BLaER1 treated with 17β-estradiol and CSF1 and Interleukin-3, amounts not matched to agents 10 nM and 100 nM (cell line): ENCODE data around the gene IKBIP.

Experiments used
- H3K27ac ChIP-seq, 11 experiments: shearing (Covaris generic); formaldehyde crosslinking; 2 replicates each; pipeline ENCODE4 v1.8.1; 2022
- H3K27me3 ChIP-seq, 11 experiments: shearing (Covaris generic); formaldehyde crosslinking; 2 replicates each; pipeline ENCODE4 v1.8.1; 2022
- H3K36me3 ChIP-seq, 11 experiments: shearing (Covaris generic); formaldehyde crosslinking; 2 replicates each; pipeline ENCODE4 v1.8.1; 2022
- H3K4me1 ChIP-seq, 10 experiments: shearing (Covaris generic); formaldehyde crosslinking; 2 replicates each; pipeline ENCODE4 v1.8.1; 2022
- H3K4me2 ChIP-seq, 11 experiments: shearing (Covaris generic); formaldehyde crosslinking; 2 replicates each; pipeline ENCODE4 v1.8.1; 2022
- H3K4me3 ChIP-seq, 10 experiments: shearing (Covaris generic); formaldehyde crosslinking; 2 replicates each; pipeline ENCODE4 v1.8.1; 2022
- H3K9ac ChIP-seq, 11 experiments: shearing (Covaris generic); formaldehyde crosslinking; 2 replicates each; pipeline ENCODE4 v1.8.1; 2022
- H3K9me3 ChIP-seq, 11 experiments: shearing (Covaris generic); formaldehyde crosslinking; replicated peaks in 1 of 11; 2 replicates each; pipeline ENCODE4 v1.8.1; 2022
- H4K20me1 ChIP-seq, 11 experiments: shearing (Covaris generic); formaldehyde crosslinking; 2 replicates each; pipeline ENCODE4 v1.8.1; 2022
- Cebpa-rat ChIP-seq, 11 experiments: shearing (Covaris generic); IDR thresholded peaks; 2 replicates each; pipeline ENCODE4 v1.8.1; 2022

The IKBIP gene

GRCh38 chr12:98575013-98575412 lies 69.6 kb downstream of the IKBIP start:
- Histone ChIP-seq H3K4me3 (no peak overlapping the region), H3K9ac (no peak overlapping the region), H3K9me3 (no peaks in the 10 kb centered on the region), H3K4me1 (no peaks in the 10 kb centered on the region), H4K20me1 (no peaks in the 10 kb centered on the region), H3K4me2 (no peak overlapping the region), H3K27me3 (no peaks in the 10 kb centered on the region), H3K27ac (no peak overlapping the region), H3K36me3 (no peaks in the 10 kb centered on the region)
- TF ChIP-seq Cebpa-rat (IDR thresholded peaks at IDR 0.05): no peak
